Stimulated activated naive CD8-positive, alpha-beta T cell treated with anti-CD3 and anti-CD28 coated beads, Interleukin-15, Interleukin-2, amounts not matched to agents 100 ng/mL and 50 ng/mL, for 24 hours (primary cell): ENCODE data around the gene SYT17.

Experiments used
- H3K27ac Mint-ChIP-seq: one replicate; pipeline ENCODE4 v1.8.0; 2021; ENCODE audit warnings: mild to moderate bottlenecking, mixed read lengths
- H3K27me3 Mint-ChIP-seq: one replicate; pipeline ENCODE4 v1.8.0; 2021; ENCODE audit warnings: mixed read lengths
- H3K36me3 Mint-ChIP-seq: one replicate; pipeline ENCODE4 v1.8.0; 2021; ENCODE audit warnings: low read depth, mixed read lengths
- H3K4me1 Mint-ChIP-seq: one replicate; pipeline ENCODE4 v1.8.0; 2021; ENCODE audit warnings: low read depth, mixed read lengths
- H3K4me3 Mint-ChIP-seq: one replicate; pipeline ENCODE4 v1.8.0; 2021; ENCODE audit warnings: mild to moderate bottlenecking, mixed read lengths
- H3K9me3 Mint-ChIP-seq: one replicate; pipeline ENCODE4 v1.8.0; 2021; ENCODE audit warnings: mixed read lengths

The SYT17 gene

DNA sequence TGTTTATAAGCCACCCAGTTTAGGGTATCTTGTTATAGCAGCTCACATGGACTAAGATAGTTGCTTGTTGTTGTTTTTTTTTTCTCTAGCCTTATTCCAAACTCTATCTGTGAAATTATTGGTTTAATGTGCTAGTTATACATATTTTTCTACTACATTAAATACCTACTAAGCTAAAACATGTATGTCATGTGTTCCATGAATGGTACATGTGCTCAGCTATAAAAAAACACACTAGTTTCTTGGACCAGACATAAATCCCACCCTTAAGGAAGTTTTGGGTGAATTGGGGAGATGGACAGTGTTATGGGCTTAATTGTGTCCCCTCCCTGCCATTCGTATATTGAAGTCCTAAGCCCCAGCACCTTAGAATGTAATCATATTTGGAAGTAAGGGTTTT, 34.4 kb upstream of the SYT17 start:
- Mint-ChIP-seq H3K9me3 (no peaks in the 10 kb centered on the region), H3K4me3 (no peak overlapping the region), H3K4me1 (peaks cover 29% of the 10 kb centered on the region), H3K27me3 (peaks cover 8% of the 10 kb centered on the region), H3K36me3 (no peaks in the 10 kb centered on the region), H3K27ac (no peak overlapping the region)

GRCh38 chr16:19135201-19135842, 32.7 kb upstream of the SYT17 start:
- Mint-ChIP-seq H3K27ac (no peak overlapping the region), H3K36me3 (no peaks in the 10 kb centered on the region), H3K27me3 (peaks cover 19% of the 10 kb centered on the region), H3K4me1 (peaks cover 19% of the 10 kb centered on the region), H3K4me3 (no peak overlapping the region), H3K9me3 (no peaks in the 10 kb centered on the region)

DNA sequence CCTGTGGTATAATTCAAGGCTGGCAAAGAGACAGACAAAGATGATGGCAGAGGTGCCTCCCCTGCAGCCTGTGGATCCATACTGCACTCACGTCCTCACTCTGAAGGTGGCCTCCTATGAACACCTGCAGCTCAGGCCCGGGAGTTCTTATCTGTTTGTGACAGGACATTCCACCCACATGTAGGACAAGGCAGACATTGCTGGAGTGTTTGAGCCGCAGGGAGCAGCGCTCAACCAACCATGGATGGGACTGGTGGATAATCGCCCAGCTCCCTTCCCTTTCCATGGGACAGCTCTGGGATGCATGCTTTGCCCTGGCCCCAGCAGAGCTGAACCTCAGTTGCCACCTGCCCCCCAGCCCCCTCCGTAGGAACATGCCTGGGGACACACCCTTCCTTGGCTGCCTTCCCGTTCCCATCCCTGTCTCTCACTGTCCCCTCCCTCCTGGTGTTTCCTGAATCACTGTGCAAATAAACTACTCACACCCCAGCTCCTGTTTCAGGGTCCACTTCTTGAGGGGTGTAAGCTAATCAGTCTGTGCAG, 32.1 kb upstream of the SYT17 start:
- no peaks in the 10 kb centered on the region for H3K36me3 Mint-ChIP-seq
- peaks cover 23% of the 10 kb centered on the region for H3K27me3 Mint-ChIP-seq
- H3K9me3 Mint-ChIP-seq, result no peaks in the 10 kb centered on the region
- no peak overlapping the region for H3K4me3 Mint-ChIP-seq
- H3K4me1 Mint-ChIP-seq, result peaks cover 12% of the 10 kb centered on the region
- H3K27ac Mint-ChIP-seq, result no peak overlapping the region

DNA sequence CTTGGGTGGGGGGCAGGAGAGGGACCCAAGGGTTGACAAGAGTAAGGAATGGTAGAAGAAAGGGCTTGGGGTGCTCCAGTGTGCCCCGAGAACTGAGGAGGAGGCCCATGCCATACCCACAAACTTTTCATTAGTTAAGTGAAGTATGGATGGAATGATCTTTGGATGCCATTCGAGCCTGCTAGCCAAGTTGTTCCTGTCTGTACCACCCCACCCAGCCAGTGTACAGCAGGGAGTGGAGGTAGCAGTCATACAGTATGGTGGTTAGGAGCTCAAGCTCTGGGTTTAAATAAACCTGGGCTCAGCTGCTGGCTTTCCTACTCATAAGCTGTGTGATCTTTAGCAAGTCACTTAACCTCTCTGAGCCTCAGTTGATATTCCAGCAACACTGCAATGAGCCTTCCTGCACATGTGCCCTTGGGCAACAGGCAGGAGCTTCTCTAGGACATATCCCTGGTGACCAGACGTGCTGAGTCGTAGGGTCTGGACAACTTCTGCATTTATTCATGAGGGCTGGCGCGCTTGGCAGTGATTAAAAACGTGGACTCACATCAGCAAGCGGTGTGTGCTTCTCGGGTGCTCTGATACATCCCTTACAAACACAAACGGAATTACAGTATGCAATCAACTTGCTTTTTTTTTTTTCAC, 31.4 kb upstream of the SYT17 start:
- Mint-ChIP-seq H3K4me1 (peaks cover 6% of the 10 kb centered on the region), H3K4me3 (no peak overlapping the region), H3K27ac (no peak overlapping the region), H3K36me3 (no peaks in the 10 kb centered on the region), H3K9me3 (no peaks in the 10 kb centered on the region), H3K27me3 (peaks cover 25% of the 10 kb centered on the region)

DNA sequence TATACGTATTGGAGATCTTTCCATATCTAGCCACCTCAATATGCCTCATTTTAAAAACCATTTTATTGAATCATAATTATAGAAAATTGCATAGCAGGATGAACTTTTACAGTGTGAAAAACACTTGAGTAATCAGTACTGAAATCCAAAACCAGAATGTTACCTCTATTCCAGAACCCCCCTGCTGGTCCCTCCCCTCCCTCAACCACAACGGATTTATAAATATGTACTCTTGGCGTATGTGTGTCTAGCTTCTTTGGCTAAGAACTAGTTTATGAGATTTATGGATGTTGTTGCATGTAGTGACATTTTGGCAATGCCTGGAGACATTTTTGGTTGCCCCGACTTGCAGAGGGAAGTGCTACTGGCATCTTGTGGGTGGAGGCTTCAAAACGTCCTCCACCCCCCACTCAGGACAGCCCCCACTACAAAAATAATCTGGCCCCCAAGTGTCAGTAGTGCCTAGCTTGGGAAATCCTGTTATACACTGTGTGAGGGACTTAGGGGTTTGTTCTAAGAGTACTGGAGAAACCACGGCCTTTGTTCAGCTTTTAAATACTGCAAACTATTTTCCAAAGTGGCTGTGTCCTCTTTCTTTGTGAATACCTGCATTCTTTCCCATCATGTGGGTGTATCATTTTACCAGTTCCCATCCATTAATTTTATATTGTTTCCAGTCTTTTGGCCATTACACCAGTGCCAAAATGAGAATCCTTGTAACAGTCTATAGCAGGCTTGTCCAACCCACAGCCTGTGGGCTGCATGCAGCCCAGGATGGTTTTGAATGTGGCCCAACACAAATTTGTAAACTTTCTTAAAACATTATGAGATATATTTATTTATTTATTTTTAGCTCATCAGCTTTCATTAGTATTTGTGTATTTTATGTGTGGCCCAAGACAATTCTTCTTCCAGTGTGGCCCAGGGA, 30.6 kb upstream of the SYT17 start:
- no peak overlapping the region for H3K4me3 Mint-ChIP-seq
- no peak overlapping the region for H3K27ac Mint-ChIP-seq
- H3K4me1 Mint-ChIP-seq, result no peaks in the 10 kb centered on the region
- no peaks in the 10 kb centered on the region for H3K9me3 Mint-ChIP-seq
- peaks cover 25% of the 10 kb centered on the region for H3K27me3 Mint-ChIP-seq
- H3K36me3 Mint-ChIP-seq, result no peaks in the 10 kb centered on the region

DNA sequence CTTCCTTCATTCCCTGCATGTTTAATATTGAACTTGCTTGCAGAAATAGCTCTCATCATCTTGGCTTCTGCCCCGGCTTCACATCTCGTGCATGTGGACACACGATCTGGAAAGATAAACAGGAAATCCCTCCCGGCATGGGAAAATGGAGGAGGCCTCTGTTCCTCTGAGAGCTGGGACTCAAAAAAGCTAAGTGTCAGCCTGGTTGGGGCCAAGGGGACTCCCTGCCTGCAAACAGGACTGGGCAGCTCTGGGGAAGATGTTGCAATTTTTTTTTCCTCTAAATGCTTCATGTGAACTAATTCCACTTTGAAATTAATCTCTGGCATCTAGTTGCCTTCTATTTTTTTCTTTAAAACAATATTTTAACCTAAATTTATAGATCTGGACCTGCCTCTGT, 29.4 kb upstream of the SYT17 start:
- Mint-ChIP-seq H3K4me1 (no peaks in the 10 kb centered on the region), H3K4me3 (no peak overlapping the region), H3K27ac (no peak overlapping the region), H3K9me3 (no peaks in the 10 kb centered on the region), H3K27me3 (peaks cover 32% of the 10 kb centered on the region), H3K36me3 (no peaks in the 10 kb centered on the region)

- Mint-ChIP-seq H3K9me3 (no peaks in the 10 kb centered on the region), H3K4me3 (no peak overlapping the region), H3K27me3 (peaks cover 36% of the 10 kb centered on the region), H3K27ac (no peak overlapping the region), H3K4me1 (no peaks in the 10 kb centered on the region), H3K36me3 (no peaks in the 10 kb centered on the region)
These were observed 28.5 kb upstream of the SYT17 start for GRCh38 chr16:19139436-19140091.

- H3K4me1 Mint-ChIP-seq, result no peaks in the 10 kb centered on the region
- no peak overlapping the region for H3K4me3 Mint-ChIP-seq
- peaks cover 41% of the 10 kb centered on the region for H3K27me3 Mint-ChIP-seq
- H3K27ac Mint-ChIP-seq, result no peak overlapping the region
- H3K9me3 Mint-ChIP-seq, result no peaks in the 10 kb centered on the region
- no peaks in the 10 kb centered on the region for H3K36me3 Mint-ChIP-seq
These were observed 27.6 kb upstream of the SYT17 start for GRCh38 chr16:19140396-19140795.

- no peak overlapping the region for H3K27ac Mint-ChIP-seq
- H3K4me1 Mint-ChIP-seq, result no peaks in the 10 kb centered on the region
- peaks cover 39% of the 10 kb centered on the region for H3K27me3 Mint-ChIP-seq
- H3K36me3 Mint-ChIP-seq, result no peaks in the 10 kb centered on the region
- H3K9me3 Mint-ChIP-seq, result peaks cover under 1% of the 10 kb centered on the region
- no peak overlapping the region for H3K4me3 Mint-ChIP-seq
These were observed 25.0 kb upstream of the SYT17 start for GRCh38 chr16:19142939-19143598.

DNA sequence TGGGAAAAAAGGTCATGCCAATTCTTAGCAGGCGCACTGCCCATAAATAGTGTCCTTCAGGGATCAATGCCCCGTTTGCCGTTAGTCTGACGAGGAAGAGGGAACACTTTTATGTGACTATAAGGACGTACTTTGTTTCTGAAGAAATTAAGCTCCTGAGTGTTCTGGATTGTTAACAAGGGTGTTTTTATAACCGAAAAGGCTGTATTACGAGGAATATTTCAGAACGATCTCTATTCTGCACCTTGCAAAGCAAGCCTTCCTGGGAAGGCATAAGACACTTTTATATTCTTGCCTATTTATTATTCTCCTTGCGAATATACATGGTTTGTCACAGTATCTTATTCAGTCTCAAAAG, 24.5 kb upstream of the SYT17 start:
- H3K27me3 Mint-ChIP-seq, result peaks cover 41% of the 10 kb centered on the region
- peaks cover 4% of the 10 kb centered on the region for H3K9me3 Mint-ChIP-seq
- H3K27ac Mint-ChIP-seq, result no peak overlapping the region
- no peaks in the 10 kb centered on the region for H3K4me1 Mint-ChIP-seq
- no peak overlapping the region for H3K4me3 Mint-ChIP-seq
- no peaks in the 10 kb centered on the region for H3K36me3 Mint-ChIP-seq

GRCh38 chr16:19145010-19145409, 23.0 kb upstream of the SYT17 start:
- Mint-ChIP-seq H3K9me3 (peaks cover 4% of the 10 kb centered on the region), H3K27ac (no peak overlapping the region), H3K36me3 (no peaks in the 10 kb centered on the region), H3K4me1 (no peaks in the 10 kb centered on the region), H3K4me3 (no peak overlapping the region), H3K27me3 (peaks cover 40% of the 10 kb centered on the region)

- Mint-ChIP-seq H3K36me3 (no peaks in the 10 kb centered on the region), H3K27me3 (peaks cover 33% of the 10 kb centered on the region), H3K9me3 (peaks cover 4% of the 10 kb centered on the region), H3K4me3 (no peak overlapping the region), H3K27ac (no peak overlapping the region), H3K4me1 (no peaks in the 10 kb centered on the region)
These were observed 20.9 kb upstream of the SYT17 start for GRCh38 chr16:19147126-19147525.

- peaks cover 33% of the 10 kb centered on the region for H3K27me3 Mint-ChIP-seq
- H3K36me3 Mint-ChIP-seq, result no peaks in the 10 kb centered on the region
- H3K27ac Mint-ChIP-seq, result no peak overlapping the region
- no peak overlapping the region for H3K4me3 Mint-ChIP-seq
- no peaks in the 10 kb centered on the region for H3K4me1 Mint-ChIP-seq
- H3K9me3 Mint-ChIP-seq, result peaks cover 4% of the 10 kb centered on the region
These were observed 20.4 kb upstream of the SYT17 start for GRCh38 chr16:19147627-19148026.

DNA sequence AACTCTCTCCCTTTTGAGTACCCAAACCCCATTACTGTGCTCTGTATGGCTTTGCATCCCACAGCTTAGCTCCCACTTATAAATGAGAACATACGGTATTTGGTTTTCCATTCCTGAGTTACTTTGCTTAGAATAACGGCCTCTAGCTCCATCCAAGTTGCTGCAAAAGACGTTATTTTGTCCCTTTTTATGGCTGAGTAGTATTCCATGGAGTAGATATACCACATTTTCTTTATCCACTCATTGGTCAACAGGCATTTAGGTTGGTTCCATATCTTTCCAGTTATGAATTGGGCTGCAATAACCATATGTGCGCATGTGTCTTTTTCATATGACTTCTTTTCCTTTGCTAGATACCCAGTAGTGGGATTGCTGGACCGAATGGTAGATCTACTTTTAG, 19.9 kb upstream of the SYT17 start:
- peaks cover 32% of the 10 kb centered on the region for H3K27me3 Mint-ChIP-seq
- H3K27ac Mint-ChIP-seq, result no peak overlapping the region
- no peaks in the 10 kb centered on the region for H3K36me3 Mint-ChIP-seq
- H3K9me3 Mint-ChIP-seq, result peaks cover 4% of the 10 kb centered on the region
- H3K4me1 Mint-ChIP-seq, result no peaks in the 10 kb centered on the region
- no peak overlapping the region for H3K4me3 Mint-ChIP-seq
